Subcutaneous abdominal adipose tissue (tissue), 5 donors: ENCODE results near the gene SHISA3.

ENCODE experiments used
- H3K27ac ChIP-seq: one replicate; pipeline ENCODE4 v1.7.0; 2013; ENCODE audit warnings: low read depth, mild to moderate bottlenecking, inconsistent platforms, low read length, moderate library complexity
- H3K27me3 ChIP-seq, 5 donors: one replicate each; pipeline ENCODE4 v1.7.0; 2013; ENCODE audit warnings: low read length in 5 of 5, inconsistent platforms in 1 of 5; ENCODE audit not compliant: control insufficient read depth in 5 of 5, insufficient read depth in 4 of 5
- H3K36me3 ChIP-seq, 5 donors: one replicate each; pipeline ENCODE4 v1.7.0; 2013; ENCODE audit warnings: low read length in 5 of 5; ENCODE audit not compliant: control insufficient read depth in 5 of 5, insufficient read depth in 5 of 5
- H3K4me1 ChIP-seq, 5 donors: one replicate each; pipeline ENCODE4 v1.7.0; 2013; ENCODE audit warnings: low read length in 5 of 5, mild to moderate bottlenecking in 3 of 5, moderate library complexity in 1 of 5; ENCODE audit not compliant: control insufficient read depth in 5 of 5, insufficient read depth in 5 of 5
- H3K4me3 ChIP-seq, 5 donors: one replicate each; pipeline ENCODE4 v1.7.0; 2013; ENCODE audit warnings: low read length in 5 of 5, low read depth in 1 of 5
- H3K9ac ChIP-seq, 5 donors: one replicate each; pipeline ENCODE4 v1.7.0; 2013; ENCODE audit warnings: low read length in 5 of 5, mild to moderate bottlenecking in 4 of 5, moderate library complexity in 3 of 5
- H3K9me3 ChIP-seq, 5 donors: one replicate each; pipeline ENCODE4 v1.7.0; 2013; ENCODE audit warnings: low read length in 5 of 5; ENCODE audit not compliant: control insufficient read depth in 5 of 5
- donor health status: healthy.
- donor health status: healthy.
- donor health status: healthy.
- donor health status: healthy.
- donor health status: healthy.

Gene SHISA3

DNA sequence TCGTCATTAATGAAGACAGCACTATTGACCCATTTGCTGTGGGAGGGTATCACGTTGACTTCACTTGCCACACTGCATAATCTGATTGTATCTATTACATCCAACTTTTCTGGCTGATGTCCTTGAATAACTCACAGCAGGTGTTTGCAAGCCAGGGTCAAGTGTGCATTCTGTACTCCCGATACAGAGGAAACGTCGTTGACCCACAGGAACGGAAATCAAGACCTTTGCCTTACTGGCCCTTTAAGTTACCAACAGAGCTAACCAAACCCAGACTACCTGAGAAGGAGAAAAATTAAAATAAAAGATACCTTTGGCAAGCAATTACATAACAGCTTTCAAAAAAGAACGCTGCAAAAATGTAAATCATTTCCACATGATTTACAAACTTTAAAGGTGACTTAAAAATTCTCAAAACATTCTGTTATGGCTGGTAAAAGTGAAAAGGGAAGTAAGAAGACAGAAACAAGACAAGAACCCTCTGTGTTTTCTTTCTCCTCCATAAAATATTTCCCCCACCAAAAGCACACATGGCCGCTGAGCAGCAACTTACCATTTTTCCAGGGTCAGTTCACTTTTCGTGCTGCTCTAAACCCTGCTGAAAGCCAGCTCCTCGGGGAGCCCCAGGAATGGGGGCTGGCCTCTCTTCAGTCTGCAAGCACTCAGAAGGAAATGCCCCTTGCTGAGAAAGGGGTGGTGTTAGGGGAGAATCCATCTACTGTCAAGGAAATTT, 6.5 kb upstream of the SHISA3 start:
- Histone ChIP-seq H3K9ac (no peak overlapping the region), H3K27me3 (no peaks in the 10 kb centered on the region), H3K4me1 (peaks cover 0 to 3% (median 0%) of the 10 kb centered on the region in 5 donors), H3K4me3 (no peak overlapping the region), H3K9me3 (no peaks in the 10 kb centered on the region), H3K27ac (no peak overlapping the region), H3K36me3 (no peaks in the 10 kb centered on the region)

DNA sequence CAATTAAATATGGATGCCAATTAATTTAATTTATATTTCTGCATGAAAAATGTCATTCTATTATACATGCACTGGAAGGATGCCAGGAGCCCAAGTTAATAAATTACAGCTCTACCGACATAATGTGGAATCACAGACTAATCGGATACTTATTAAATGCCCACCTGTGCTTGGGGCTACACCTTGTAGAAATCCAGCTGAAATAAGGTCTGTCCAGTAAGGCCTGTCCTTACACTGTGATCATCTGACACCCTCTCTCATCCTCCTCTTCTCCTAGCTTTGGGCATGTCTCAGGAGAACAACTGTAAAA, 6.0 kb upstream of the SHISA3 start:
- peaks cover 0 to under 1% (median 0%) of the 10 kb centered on the region in 5 donors for H3K27me3 ChIP-seq
- H3K27ac ChIP-seq, result no peak overlapping the region
- no peak overlapping the region for H3K9ac ChIP-seq
- H3K4me3 ChIP-seq, result no peak overlapping the region
- H3K36me3 ChIP-seq, result no peaks in the 10 kb centered on the region
- H3K9me3 ChIP-seq, result no peaks in the 10 kb centered on the region
- peaks cover 0 to 3% (median 0%) of the 10 kb centered on the region in 5 donors for H3K4me1 ChIP-seq

DNA sequence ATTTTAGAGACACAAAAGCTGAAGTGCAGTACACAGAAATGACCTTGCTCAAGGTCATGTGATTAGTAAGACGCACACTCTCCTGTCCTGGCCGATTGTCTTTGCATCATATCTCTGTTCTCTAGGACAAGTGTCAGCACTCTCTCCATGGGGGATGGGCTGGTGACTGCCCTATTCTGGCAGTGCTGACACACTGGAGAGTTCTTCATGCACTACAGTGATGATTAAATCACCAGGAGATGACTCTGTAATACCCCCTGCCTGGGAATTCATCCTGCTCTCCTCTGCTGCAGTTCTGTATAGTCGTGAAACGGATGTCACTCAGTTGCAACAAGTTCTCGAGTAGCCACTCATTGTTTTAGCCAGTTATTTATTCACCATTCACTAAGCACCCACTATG, 5.3 kb upstream of the SHISA3 start:
- H3K9ac ChIP-seq, result no peak overlapping the region
- H3K9me3 ChIP-seq, result no peaks in the 10 kb centered on the region
- no peaks in the 10 kb centered on the region for H3K36me3 ChIP-seq
- no peak overlapping the region for H3K4me3 ChIP-seq
- peaks cover 0 to 7% (median 7%) of the 10 kb centered on the region in 5 donors for H3K27me3 ChIP-seq
- peaks cover 0 to 10% (median 5%) of the 10 kb centered on the region in 5 donors for H3K4me1 ChIP-seq
- H3K27ac ChIP-seq, result no peak overlapping the region

DNA sequence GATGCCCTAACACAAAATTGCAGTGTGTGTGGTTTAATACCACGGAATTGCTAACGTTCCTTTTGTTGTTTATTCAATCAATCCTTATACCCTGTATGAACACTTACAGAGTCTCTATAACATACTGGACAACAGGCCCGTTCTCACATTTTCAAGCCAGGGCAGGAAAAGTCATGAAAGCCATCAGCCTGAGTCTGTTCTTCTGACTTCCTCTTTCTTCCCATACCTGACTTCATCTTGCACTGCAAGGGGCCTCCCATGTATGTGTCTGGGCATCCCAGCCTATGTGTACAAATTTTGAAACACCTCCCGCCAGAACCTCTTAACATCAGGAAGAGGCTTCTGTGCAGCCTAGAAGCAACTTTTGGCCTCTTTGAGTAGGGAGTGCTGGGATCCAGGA, 4.9 kb upstream of the SHISA3 start:
- H3K27ac ChIP-seq, result no peak overlapping the region
- H3K27me3 ChIP-seq, result peaks cover 0 to 9% (median 8%) of the 10 kb centered on the region in 5 donors
- no peak overlapping the region for H3K9ac ChIP-seq
- peaks cover 0 to 12% (median 9%) of the 10 kb centered on the region in 5 donors for H3K4me1 ChIP-seq
- H3K4me3 ChIP-seq, result no peak overlapping the region
- no peaks in the 10 kb centered on the region for H3K36me3 ChIP-seq
- H3K9me3 ChIP-seq, result no peaks in the 10 kb centered on the region

GRCh38 chr4:42395595-42395994, 1.7 kb upstream of the SHISA3 start:
- peaks cover 0 to 32% (median 24%) of the 10 kb centered on the region in 5 donors for H3K4me1 ChIP-seq
- H3K27me3 ChIP-seq, result peaks cover 18 to 35% (median 24%) of the 10 kb centered on the region in 5 donors
- H3K36me3 ChIP-seq, result no peaks in the 10 kb centered on the region
- no peak overlapping the region for H3K4me3 ChIP-seq
- H3K9ac ChIP-seq, result no peak overlapping the region
- no peak overlapping the region for H3K27ac ChIP-seq
- H3K9me3 ChIP-seq, result no peaks in the 10 kb centered on the region

GRCh38 chr4:42396361-42396751, 932 bp upstream of the SHISA3 start:
- Histone ChIP-seq H3K27me3 (peaks cover 18 to 43% (median 27%) of the 10 kb centered on the region in 5 donors), H3K4me3 (peak overlapping the region in 4 of 5 donors; percentile 59 to 73 (median 68)), H3K4me1 (peaks cover 0 to 32% (median 24%) of the 10 kb centered on the region in 5 donors)

DNA sequence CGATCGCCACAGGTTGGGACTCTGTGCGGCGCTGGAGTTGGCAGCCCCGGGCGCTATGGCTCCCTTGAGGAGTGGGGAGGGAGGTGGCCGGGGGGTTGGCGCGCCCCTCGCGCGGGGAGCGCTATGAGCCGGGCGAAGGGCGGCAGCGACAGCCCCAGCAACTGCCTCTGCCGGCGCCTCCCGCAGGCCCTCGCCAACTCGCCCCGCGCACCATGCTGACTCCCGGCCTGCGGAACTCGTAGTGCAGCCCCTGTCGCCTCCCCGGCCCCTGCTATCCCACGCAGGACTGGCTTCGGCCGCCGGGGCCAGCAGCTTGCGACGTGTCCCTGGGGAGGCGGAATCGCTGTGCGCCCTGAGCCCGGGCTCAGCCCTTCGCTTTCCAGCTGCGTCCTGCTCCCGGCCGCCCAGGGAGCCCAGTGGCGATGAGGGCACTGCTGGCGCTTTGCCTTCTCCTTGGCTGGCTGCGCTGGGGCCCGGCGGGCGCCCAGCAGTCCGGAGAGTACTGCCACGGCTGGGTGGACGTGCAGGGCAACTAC, 415 bp downstream of the SHISA3 start:
- Histone ChIP-seq H3K36me3 (no peaks in the 10 kb centered on the region), H3K9ac (peak overlapping the region in 1 of 5 donors; percentile 43), H3K27ac (no peak overlapping the region), H3K27me3 (peaks cover 20 to 43% (median 27%) of the 10 kb centered on the region in 5 donors), H3K4me1 (peaks cover 0 to 32% (median 24%) of the 10 kb centered on the region in 5 donors), H3K9me3 (no peaks in the 10 kb centered on the region), H3K4me3 (peak overlapping the region in 4 of 5 donors; percentile 59 to 73 (median 68))

More at GRCh38 chr4:42396361-42396751, 932 bp upstream of the SHISA3 start:
- no peaks in the 10 kb centered on the region for H3K36me3 ChIP-seq
- no peak overlapping the region for H3K27ac ChIP-seq
- peak overlapping the region in 1 of 5 donors; percentile 43 for H3K9ac ChIP-seq
- H3K9me3 ChIP-seq, result no peaks in the 10 kb centered on the region

GRCh38 chr4:42398171-42398870, 1.0 kb downstream of the SHISA3 start:
- H3K36me3 ChIP-seq, result no peaks in the 10 kb centered on the region
- H3K9me3 ChIP-seq, result no peaks in the 10 kb centered on the region
- peak overlapping the region; percentile 55 to 73 (median 63) for H3K4me3 ChIP-seq
- peaks cover 0 to 32% (median 24%) of the 10 kb centered on the region in 5 donors for H3K4me1 ChIP-seq
- H3K27ac ChIP-seq, result no peak overlapping the region
- H3K27me3 ChIP-seq, result peaks cover 20 to 43% (median 27%) of the 10 kb centered on the region in 5 donors
- H3K9ac ChIP-seq, result peak overlapping the region in 2 of 5 donors; percentile 20 to 43

DNA sequence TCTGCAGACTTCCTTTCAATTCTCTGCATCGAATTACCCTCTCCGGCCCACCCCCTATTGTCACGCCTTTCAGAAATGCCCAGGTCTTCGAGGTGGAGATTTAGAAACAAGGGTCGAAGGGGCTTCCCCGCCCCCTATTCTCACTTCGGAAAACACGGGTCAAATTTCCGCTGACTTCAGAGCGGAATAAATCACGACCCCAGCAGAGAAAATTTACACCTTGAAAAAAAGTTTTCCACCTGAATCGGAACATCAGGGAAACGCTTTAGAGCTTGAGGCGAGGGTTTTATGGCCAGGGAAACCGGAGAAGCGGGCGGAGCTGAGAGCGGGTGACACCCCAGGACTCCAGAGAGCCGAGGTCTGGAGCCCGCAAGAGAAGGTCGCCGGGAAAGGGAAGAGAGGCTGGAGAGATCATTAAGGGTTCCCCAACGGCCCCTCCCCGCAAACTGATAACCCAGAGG, 1.6 kb downstream of the SHISA3 start:
- H3K27ac ChIP-seq, result no peak overlapping the region
- H3K4me3 ChIP-seq, result peak overlapping the region in 4 of 5 donors; percentile 55 to 73 (median 68)
- H3K27me3 ChIP-seq, result peaks cover 20 to 43% (median 27%) of the 10 kb centered on the region in 5 donors
- no peaks in the 10 kb centered on the region for H3K9me3 ChIP-seq
- no peaks in the 10 kb centered on the region for H3K36me3 ChIP-seq
- peaks cover 0 to 32% (median 24%) of the 10 kb centered on the region in 5 donors for H3K4me1 ChIP-seq
- peak overlapping the region in 2 of 5 donors; percentile 20 to 41 for H3K9ac ChIP-seq

DNA sequence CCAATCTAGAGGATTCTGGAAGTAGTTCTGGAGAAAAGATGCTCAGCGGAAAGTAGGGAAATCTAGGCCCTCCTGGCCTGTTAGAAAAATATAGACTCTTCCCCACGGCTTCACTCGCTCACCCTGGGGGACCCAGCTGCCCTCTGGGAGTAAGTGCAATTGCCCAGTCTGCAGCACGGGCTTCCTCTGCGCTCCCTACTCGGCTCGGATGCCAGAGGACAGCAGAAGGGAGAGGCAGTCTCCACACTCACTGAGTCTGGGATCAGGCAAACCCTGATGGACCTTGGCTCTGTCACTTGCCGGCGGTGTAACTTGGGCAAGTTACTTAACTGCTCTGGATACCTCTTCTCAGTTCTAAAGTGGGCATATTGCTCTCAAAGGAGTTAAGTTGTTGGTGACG, 2.1 kb downstream of the SHISA3 start:
- peaks cover 0 to 32% (median 24%) of the 10 kb centered on the region in 5 donors for H3K4me1 ChIP-seq
- H3K36me3 ChIP-seq, result no peaks in the 10 kb centered on the region
- H3K9me3 ChIP-seq, result no peaks in the 10 kb centered on the region
- no peak overlapping the region for H3K9ac ChIP-seq
- peaks cover 20 to 43% (median 27%) of the 10 kb centered on the region in 5 donors for H3K27me3 ChIP-seq
- no peak overlapping the region for H3K27ac ChIP-seq
- peak overlapping the region in 3 of 5 donors; percentile 63 to 73 (median 72) for H3K4me3 ChIP-seq
